HEK293T (cell line): Measurements from ENCODE around the gene LMTK3.

Source experiments
- ARNT ChIP-seq: fragments of 450-650 bp; IDR thresholded peaks from 2 replicates; pipeline ENCODE4 v1.6.1; 2017; ENCODE audit warnings: mild to moderate bottlenecking
- BHLHE40 ChIP-seq: fragments of 450-650 bp; IDR thresholded peaks from 2 replicates; pipeline ENCODE4 v1.6.1; 2016; ENCODE audit warnings: mild to moderate bottlenecking, moderate library complexity, borderline replicate concordance
- CTBP1 ChIP-seq: fragments of 450-650 bp; IDR thresholded peaks from 2 replicates; pipeline ENCODE4 v1.6.1; 2016; ENCODE audit warnings: borderline replicate concordance
- ELF4 ChIP-seq: fragments of 450-650 bp; IDR thresholded peaks from 2 replicates; pipeline ENCODE4 v1.6.1; 2017; ENCODE audit warnings: antibody characterized with exemption
- FOXA1 ChIP-seq: fragments of 450-650 bp; IDR thresholded peaks from 2 replicates; pipeline ENCODE4 v1.6.1; 2016; ENCODE audit warnings: mild to moderate bottlenecking
- FOXK2 ChIP-seq: fragments of 450-650 bp; IDR thresholded peaks from 2 replicates; pipeline ENCODE4 v1.6.1; 2016; ENCODE audit warnings: mild to moderate bottlenecking
- FOXM1 ChIP-seq: fragments of 450-650 bp; IDR thresholded peaks from 2 replicates; pipeline ENCODE4 v1.6.1; 2017; ENCODE audit warnings: mild to moderate bottlenecking, borderline replicate concordance
- L3MBTL2 ChIP-seq: fragments of 450-650 bp; conservative IDR thresholded peaks from 2 replicates; pipeline ENCODE4 v1.6.1; 2016; ENCODE audit warnings: mild to moderate bottlenecking
- NFRKB ChIP-seq: fragments of 450-650 bp; IDR thresholded peaks from 2 replicates; pipeline ENCODE4 v1.6.1; 2016; ENCODE audit warnings: mild to moderate bottlenecking, moderate library complexity
- SP1 ChIP-seq: fragments of 450-650 bp; IDR thresholded peaks from 2 replicates; pipeline ENCODE4 v1.6.1; 2017
- SUZ12 ChIP-seq: fragments of 450-650 bp; IDR thresholded peaks from 2 replicates; pipeline ENCODE4 v1.6.1; 2016; ENCODE audit warnings: mild to moderate bottlenecking
- TARDBP ChIP-seq: fragments of 450-650 bp; IDR thresholded peaks from 2 replicates; pipeline ENCODE4 v1.6.1; 2016
- ZNF384 ChIP-seq: fragments of 450-650 bp; IDR thresholded peaks from 2 replicates; pipeline ENCODE4 v1.6.1; 2016
- TF ChIP-seq, protein P1 (sequence below): fragments of 450-650 bp; IDR thresholded peaks from 2 replicates; pipeline ENCODE4 v1.6.1; 2016

GRCh38 chr19:48461982-48462655 is 49.5 kb downstream of the LMTK3 start:
- TF ChIP-seq FOXA1, result no peak
- no peak for TF ChIP-seq FOXK2
- no peak for TF ChIP-seq SUZ12
- TF ChIP-seq SP1, result no peak
- no peak for TF ChIP-seq ELF4
- no peak for TF ChIP-seq BHLHE40
- TF ChIP-seq ZNF384, result no peak
- TF ChIP-seq NFRKB, result no peak
- TF ChIP-seq L3MBTL2, result no peak
- no peak for TF ChIP-seq FOXM1
- no peak for TF ChIP-seq ARNT
- TF ChIP-seq, protein P1, sequence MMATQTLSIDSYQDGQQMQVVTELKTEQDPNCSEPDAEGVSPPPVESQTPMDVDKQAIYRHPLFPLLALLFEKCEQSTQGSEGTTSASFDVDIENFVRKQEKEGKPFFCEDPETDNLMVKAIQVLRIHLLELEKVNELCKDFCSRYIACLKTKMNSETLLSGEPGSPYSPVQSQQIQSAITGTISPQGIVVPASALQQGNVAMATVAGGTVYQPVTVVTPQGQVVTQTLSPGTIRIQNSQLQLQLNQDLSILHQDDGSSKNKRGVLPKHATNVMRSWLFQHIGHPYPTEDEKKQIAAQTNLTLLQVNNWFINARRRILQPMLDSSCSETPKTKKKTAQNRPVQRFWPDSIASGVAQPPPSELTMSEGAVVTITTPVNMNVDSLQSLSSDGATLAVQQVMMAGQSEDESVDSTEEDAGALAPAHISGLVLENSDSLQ, result no peak
- TF ChIP-seq CTBP1, result no peak
- no peak for TF ChIP-seq TARDBP
